PC-3 (cell line): ENCODE results near the gene ACOT13. TPM values are rescaled to one million over a fixed set of nuclear protein-coding genes. Genes with fewer than 3 reads are reported as not detected.
"Not testable (repeated sequence)": the region's sequence is repeated elsewhere in the genome, so short reads cannot be mapped to it uniquely, and the experiment has no call there.

ENCODE experiments used
- ATAC-seq: fragments of 200-7000 bp; cut with Tn5 transposase; 2 replicates; pipeline ENCODE4 v1.9.1; 2020; ENCODE audit warnings: mild to moderate bottlenecking, moderate library complexity
- BruUV-seq: library from RNA; stranded (reverse); fragments of 400-500 nt; replicated peaks from 2 replicates; lab custom pipeline; 2021; lab: Mats Ljungman, UMichigan
- CTCF ChIA-PET: fragments of 300-600 bp; sonication (Branson Sonifier 250); formaldehyde crosslinking; loops from one replicate; lab custom pipeline; 2022; ENCODE audit warnings: antibody characterized with exemption; lab: Charles Lee
- POLR2A ChIA-PET: fragments of 300-600 bp; sonication (Branson Sonifier 250); formaldehyde crosslinking; loops from one replicate; lab custom pipeline; 2022; ENCODE audit warnings: antibody characterized with exemption; ENCODE audit not compliant: unreplicated experiment; lab: Charles Lee
- DNase-seq: peaks from one replicate; pipeline ENCODE4 v3.0.0-alpha.2; 2015
- H2AFZ ChIP-seq: fragments of 300-600 bp; sonication (generic); 2 replicates; pipeline ENCODE4 v1.6.0; 2016; ENCODE audit warnings: antibody characterized with exemption, low read length
- H3F3A ChIP-seq: fragments of 300-600 bp; sonication (generic); one replicate; pipeline ENCODE4 v1.6.0; 2017; ENCODE audit warnings: antibody characterized with exemption, low read length, control low read depth, mild to moderate bottlenecking; ENCODE audit not compliant: unreplicated experiment
- H3K27ac ChIP-seq: fragments of 300-600 bp; sonication (generic); 2 replicates; pipeline ENCODE4 v1.5.1; 2016; ENCODE audit warnings: mild to moderate bottlenecking, low read length
- H3K27me3 ChIP-seq: fragments of 300-600 bp; sonication (generic); 2 replicates; pipeline ENCODE4 v1.6.1; 2016; ENCODE audit warnings: low read length, mixed read lengths
- H3K36me3 ChIP-seq: fragments of 300-600 bp; sonication (generic); 2 replicates; pipeline ENCODE4 v1.6.1; 2016; ENCODE audit warnings: low read depth, mixed run types, low read length, mixed read lengths
- H3K4me1 ChIP-seq: fragments of 300-600 bp; sonication (generic); 2 replicates; pipeline ENCODE4 v1.5.1; 2016; ENCODE audit warnings: low read length; ENCODE audit not compliant: insufficient read depth
- H3K4me2 ChIP-seq: fragments of 300-600 bp; sonication (generic); 2 replicates; pipeline ENCODE4 v1.6.0; 2016; ENCODE audit warnings: low read length
- H3K4me3 ChIP-seq: fragments of 300-600 bp; sonication (generic); 2 replicates; pipeline ENCODE4 v1.5.1; 2016; ENCODE audit warnings: mild to moderate bottlenecking, low read length, mixed read lengths
- H3K79me2 ChIP-seq: fragments of 300-600 bp; sonication (generic); 2 replicates; pipeline ENCODE4 v1.6.1; 2017; ENCODE audit warnings: low read length, mixed read lengths
- H3K9ac ChIP-seq: fragments of 300-600 bp; sonication (generic); 2 replicates; pipeline ENCODE4 v1.6.0; 2016; ENCODE audit warnings: mild to moderate bottlenecking, low read length
- H3K9me2 ChIP-seq: fragments of 300-600 bp; sonication (generic); replicated peaks from 2 replicates; pipeline ENCODE4 v1.6.1; 2016; ENCODE audit warnings: mixed run types, low read length, mixed read lengths
- H3K9me3 ChIP-seq: fragments of 300-600 bp; sonication (generic); 2 replicates; pipeline ENCODE4 v1.6.1; 2016; ENCODE audit warnings: low read length, mixed read lengths
- H4K20me1 ChIP-seq: fragments of 300-600 bp; sonication (generic); 2 replicates; pipeline ENCODE4 v1.6.1; 2016; ENCODE audit warnings: low read length, mixed read lengths
- CTCF ChIP-seq: fragments of 300-600 bp; sonication (generic); conservative IDR thresholded peaks from 2 replicates; pipeline ENCODE4 v1.5.1; 2017; ENCODE audit warnings: antibody characterized with exemption, low read depth, mild to moderate bottlenecking, low read length
- EZH2 ChIP-seq: fragments of 300-600 bp; sonication (generic); IDR thresholded peaks from one replicate; pipeline ENCODE4 v1.6.1; 2017; ENCODE audit warnings: antibody characterized with exemption, mild to moderate bottlenecking, low read length; ENCODE audit not compliant: unreplicated experiment
- EZH2phosphoT487 ChIP-seq: fragments of 300-600 bp; sonication (generic); IDR thresholded peaks from 2 replicates; pipeline ENCODE4 v1.6.1; 2018; ENCODE audit warnings: mild to moderate bottlenecking, antibody characterized with exemption, low read length, borderline replicate concordance
- intact Hi-C: fragments of 100-400 bp; cut with micrococcal nuclease; formaldehyde crosslinking; loops from 2 replicates; pipeline ENCODE4 v1.9.0; 2023
- total RNA-seq: library from RNA; depleted of rRNA; stranded (reverse); fragments of >200 nt; gene quantifications from 2 replicates; pipeline ENCODE4 v1.2.3, GENCODE V29; 2014

ACOT13 gene
- total RNA-seq, 1 experiment from 2014 or later = 13.5 TPM

GRCh38 chr6:24749297-24749696 lies 82.4 kb downstream of the ACOT13 start:
- POLR2A ChIA-PET = no interaction called here
- H3K36me3 ChIP-seq = no peaks in the 10 kb centered on the region
- ATAC-seq (no peak), DNase-seq (no peak)
- no peaks in the 10 kb centered on the region for H3F3A ChIP-seq
- H3K9ac ChIP-seq = no peak overlapping the region
- CTCF ChIA-PET = no interaction called here
- intact Hi-C loops = no loop called here
- no peak overlapping the region for H2AFZ ChIP-seq
- H3K9me2 ChIP-seq = no peaks in the 10 kb centered on the region
- H3K4me2 ChIP-seq = no peak overlapping the region
- H3K79me2 ChIP-seq = no peaks in the 10 kb centered on the region
- BruUV-seq = no TSS peak
- H3K27me3 ChIP-seq = no peaks in the 10 kb centered on the region
- TF ChIP-seq EZH2phosphoT487 (no peak), EZH2 (no peak)
- no peaks in the 10 kb centered on the region for H4K20me1 ChIP-seq
- peaks cover 2% of the 10 kb centered on the region; the same call in 1 of the 2 replicates for H3K4me1 ChIP-seq
- peaks cover 5% of the 10 kb centered on the region; the same call in 1 of the 2 replicates for H3K9me3 ChIP-seq
- no peak overlapping the region for H3K4me3 ChIP-seq
- H3K27ac ChIP-seq = no peak overlapping the region

- H3K79me2 ChIP-seq, H4K20me1 ChIP-seq, ATAC-seq, H3K4me3 ChIP-seq, H3K36me3 ChIP-seq, DNase-seq, H3K4me1 ChIP-seq, H3K27me3 ChIP-seq, H2AFZ ChIP-seq, intact Hi-C loops, H3K9ac ChIP-seq, H3K27ac ChIP-seq, H3K4me2 ChIP-seq, H3F3A ChIP-seq, H3K9me2 ChIP-seq, H3K9me3 ChIP-seq, POLR2A ChIA-PET, CTCF ChIA-PET, BruUV-seq: not testable (repeated sequence)
These were observed 84.0 kb downstream of the ACOT13 start for GRCh38 chr6:24750878-24751277.

GRCh38 chr6:24752503-24752902 lies 85.6 kb downstream of the ACOT13 start:
- no TSS peak for BruUV-seq
- H3K9me2 ChIP-seq = no peaks in the 10 kb centered on the region
- H3K36me3 ChIP-seq = no peaks in the 10 kb centered on the region
- TF ChIP-seq CTCF = no peak
- no peak for TF ChIP-seq EZH2
- TF ChIP-seq EZH2phosphoT487 = no peak
- H3F3A ChIP-seq = no peaks in the 10 kb centered on the region
- no peaks in the 10 kb centered on the region for H4K20me1 ChIP-seq
- CTCF ChIA-PET = no interaction called here
- H3K9ac ChIP-seq = no peak overlapping the region
- no peak overlapping the region for H3K27ac ChIP-seq
- no peak overlapping the region for H3K4me2 ChIP-seq
- POLR2A ChIA-PET = no interaction called here
- H3K9me3 ChIP-seq = peaks cover 5% of the 10 kb centered on the region; the same call in 1 of the 2 replicates
- DNase-seq (no peak), ATAC-seq (no peak)
- H2AFZ ChIP-seq = no peak overlapping the region
- no peaks in the 10 kb centered on the region for H3K79me2 ChIP-seq
- no peak overlapping the region for H3K4me3 ChIP-seq
- intact Hi-C loops = no loop called here
- H3K27me3 ChIP-seq = no peaks in the 10 kb centered on the region
- no peaks in the 10 kb centered on the region for H3K4me1 ChIP-seq
